ENCODE data around the gene TMEM30A.

TMEM30A gene

DNA sequence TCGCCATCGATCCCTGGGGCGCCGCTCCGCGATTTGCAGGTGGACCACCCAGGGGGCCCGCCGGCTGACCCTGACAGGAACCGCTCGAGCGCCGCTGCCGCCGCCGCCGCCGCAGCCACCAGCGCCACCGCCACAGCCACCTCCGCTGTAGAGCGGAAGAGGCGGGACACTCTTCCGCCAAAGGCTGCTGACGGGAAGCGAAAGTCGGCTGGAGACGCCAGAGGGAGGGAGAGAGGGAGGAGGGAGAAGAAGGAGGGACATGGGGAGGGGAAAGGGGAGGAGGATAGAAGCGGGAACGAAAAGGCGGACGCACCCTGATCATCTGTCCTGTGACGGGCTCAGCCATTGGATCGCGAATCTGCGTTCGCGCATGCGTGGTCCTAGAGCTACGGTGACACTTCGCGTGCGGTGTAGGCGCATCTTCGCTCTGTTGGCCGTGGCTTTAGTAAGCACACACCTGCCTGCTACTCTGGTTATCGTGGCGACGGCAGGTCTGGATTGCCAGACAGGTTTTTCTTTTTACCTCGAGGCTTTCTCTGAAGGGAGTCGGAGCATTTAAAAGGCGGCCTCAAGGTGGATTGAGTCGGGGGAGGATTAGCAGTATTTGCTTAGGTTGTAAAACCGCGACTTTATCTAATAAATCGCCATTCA, at the start of gene TMEM30A:
TMEM30A (minus strand) TSS at position 161 of the 651 bp plus-strand sequence; CDS start at position 7, 154 bp downstream.
- peak; percentile 96 for DNase-seq

- peak; percentile 8 for DNase-seq
Observed at GRCh38 chr6:75333676-75334200, 49.1 kb upstream of the TMEM30A start.

- DNase-seq, result no peak
Observed at GRCh38 chr6:75331151-75331550, 46.6 kb upstream of the TMEM30A start.

DNA sequence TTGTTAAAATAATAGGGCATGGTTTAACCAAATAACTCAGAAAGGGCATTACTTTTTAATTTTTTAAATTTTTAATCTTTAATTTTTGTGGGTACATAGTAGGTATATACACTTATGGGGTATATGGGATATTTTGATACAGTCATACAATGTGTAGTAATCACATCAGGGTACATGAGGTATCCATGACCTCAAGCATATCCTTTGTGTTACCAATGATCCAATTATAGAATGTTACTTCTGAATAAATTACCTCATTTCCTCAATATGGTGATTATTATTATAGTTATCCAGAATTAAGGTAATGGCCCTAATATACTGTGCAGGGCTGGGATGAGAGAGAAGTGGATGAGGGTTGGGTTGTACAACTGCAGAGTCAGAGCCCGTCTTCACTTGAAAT, 45.1 kb upstream of the TMEM30A start:
- DNase-seq, result no peak

- DNase-seq, result no peak
Observed at GRCh38 chr6:75327807-75328206, 43.2 kb upstream of the TMEM30A start.

DNA sequence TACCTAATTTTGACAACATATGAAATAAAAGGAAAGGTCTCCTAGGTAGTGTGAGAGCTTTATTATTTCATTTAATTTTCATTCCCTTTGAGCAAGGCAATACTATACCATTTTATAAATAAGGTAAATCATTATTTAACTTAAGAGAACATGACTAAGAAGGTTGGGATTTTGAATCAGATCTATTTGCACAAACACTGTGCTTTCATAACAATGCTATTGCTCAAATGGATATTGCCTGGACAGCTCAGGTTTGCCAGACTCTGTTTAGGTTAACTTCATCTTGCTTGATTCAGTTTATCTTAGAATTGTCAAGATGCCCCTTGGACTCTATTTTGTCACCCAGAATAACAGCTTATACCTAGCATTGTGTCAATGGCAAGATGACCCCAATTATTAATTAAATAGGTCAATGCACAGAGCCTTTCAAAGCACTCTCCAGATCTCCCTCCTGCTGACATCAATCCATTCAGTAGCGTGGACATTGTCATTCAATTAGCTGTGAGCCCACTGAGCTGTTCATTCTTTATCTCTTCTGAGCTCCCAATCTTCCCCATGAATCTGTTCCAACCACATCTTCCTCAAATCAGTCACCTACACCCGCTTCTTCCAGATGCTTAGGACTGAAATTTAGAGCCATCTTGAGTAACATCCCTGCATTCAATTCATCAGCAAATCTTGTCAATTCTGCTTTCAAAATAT, 42.1 kb upstream of the TMEM30A start:
- DNase-seq, result peak; percentile 77

DNA sequence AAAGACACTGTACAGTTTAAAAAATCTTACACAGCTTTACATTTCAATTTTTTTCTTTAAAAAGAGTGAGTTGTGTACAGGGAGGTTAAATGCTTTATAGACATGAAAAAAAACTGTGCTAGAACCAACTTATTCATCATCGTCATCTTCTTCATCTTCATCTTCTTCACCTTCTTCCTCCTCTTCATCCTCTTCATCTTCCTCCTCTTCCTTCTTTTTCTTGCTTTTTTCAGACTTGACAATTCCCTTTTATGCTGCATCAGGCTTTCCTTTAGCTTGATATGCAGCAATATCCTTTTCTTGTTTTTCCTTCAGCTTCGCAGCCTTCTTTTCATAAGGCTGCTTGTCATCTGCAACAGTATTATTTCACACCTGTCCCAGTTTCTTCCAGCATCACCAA, 34.3 kb upstream of the TMEM30A start:
- DNase-seq, result no peak

GRCh38 chr6:75317503-75318206, 33.1 kb upstream of the TMEM30A start:
- DNase-seq, result no peak

DNA sequence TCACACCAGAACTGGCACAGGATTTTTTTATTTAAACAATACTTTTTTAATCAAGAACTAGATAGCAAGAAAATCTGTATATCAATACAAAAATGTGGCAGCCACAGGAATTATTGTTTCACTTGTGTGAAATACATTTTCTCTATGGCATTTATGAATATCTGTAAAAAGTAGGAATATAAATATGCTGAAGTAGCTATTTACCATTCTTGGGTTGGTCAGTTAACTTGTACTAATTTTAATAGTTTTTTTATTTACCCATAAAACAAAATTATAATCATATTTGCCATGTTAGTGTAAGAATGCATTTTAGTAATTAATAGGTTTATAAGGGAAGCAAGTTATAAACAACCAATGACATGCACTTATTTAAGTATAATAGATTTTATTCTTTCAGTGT, 31.4 kb upstream of the TMEM30A start:
- no peak for DNase-seq

DNA sequence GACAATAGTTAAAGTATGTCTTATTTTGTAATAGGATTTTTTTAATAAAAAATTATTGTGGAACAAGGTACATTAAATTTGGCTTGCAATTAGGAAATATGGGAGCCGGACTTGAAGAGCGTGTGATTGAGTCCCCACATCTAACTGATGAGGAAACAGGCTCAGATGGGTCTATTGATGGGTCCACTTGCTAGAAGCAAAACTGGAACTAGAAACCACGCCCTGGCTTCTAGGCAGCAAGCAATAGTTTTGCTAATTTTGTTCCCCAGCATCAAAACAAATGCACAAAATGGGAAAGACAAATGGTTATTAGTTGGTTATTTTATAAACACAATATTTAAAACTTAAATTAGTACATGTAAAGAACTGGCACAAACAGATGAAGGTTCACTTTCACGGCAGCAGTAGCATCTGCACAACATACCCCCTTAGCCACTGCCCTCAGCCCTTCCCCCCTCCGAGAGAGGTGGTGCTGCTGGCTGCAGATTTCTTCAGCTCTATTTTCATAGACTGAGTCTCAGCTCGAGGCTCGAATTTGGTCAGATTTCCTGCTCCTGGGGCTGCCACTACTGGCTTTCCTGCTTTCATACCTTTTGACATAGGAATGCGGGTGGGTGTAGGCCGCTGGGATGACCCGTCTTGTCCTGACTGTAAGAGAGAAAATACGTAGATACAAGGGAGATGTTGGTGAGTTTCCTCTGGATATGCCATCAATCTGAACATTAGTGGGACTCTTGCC, 23.8 kb upstream of the TMEM30A start:
- DNase-seq, result no peak

DNA sequence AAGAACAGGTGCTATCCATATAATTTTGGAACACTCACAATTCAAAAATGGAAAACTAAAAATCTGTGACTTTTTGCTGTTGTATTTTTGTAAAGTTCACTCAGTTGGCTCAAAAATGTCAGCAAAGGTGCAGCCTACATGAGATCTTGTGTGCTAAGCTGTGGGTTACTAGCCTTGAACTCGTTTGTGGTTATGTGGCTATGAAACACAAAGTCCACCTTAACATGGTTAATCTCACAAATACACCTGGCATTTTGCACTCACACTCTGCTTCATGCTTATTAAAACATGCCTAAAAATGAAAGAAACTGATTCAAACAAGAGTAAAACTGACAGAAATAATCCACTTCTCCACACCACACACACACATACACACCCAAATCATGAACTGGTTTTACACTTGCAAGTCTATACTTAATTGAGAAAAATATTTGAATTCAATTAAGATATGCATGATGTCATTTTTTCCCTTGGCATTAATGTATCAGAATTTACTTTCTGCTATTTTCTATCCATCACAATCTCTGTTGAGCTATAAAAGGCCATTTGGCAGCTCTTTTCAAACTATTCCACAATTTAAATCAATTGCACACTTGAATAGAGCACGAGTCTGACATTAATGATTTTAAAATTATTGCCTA, 22.9 kb upstream of the TMEM30A start:
- DNase-seq, result no peak

DNA sequence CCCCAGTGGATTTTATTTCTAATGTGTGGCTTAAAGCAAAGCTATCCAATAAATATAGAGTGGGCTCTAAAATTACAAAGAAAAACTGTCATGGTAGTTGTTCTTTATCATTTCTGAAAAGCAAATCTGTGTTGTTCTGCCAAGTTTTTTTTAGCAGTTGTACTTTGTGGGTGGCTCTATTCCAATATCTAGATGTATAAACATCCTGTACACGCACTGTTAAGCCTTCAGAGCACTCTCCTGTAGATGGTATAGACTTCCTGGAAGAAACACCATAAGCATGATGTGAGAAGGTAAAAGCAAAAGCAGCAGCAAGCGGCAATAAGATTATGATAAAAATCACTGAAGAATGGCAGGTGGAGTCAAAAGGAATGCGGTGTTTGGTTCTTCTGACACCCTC, 21.5 kb upstream of the TMEM30A start:
- no peak for DNase-seq

DNA sequence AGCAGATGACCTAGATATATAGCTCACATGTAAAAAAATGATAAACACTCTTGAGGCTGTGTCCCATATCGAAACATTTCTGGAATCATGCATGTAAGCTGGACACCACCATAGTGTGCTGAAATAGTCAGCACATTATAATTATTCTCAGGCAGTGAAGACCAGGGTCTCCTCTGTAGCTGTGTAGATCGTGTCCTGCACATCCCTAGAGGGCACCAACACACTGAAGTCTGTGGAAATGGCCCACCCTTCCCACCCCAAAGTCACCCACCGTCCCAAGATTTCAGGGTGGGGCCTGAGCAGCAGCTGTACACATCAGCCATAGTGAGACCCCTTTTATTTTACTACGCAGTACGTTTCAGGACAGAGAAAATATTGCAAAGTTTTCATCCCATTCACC, 21.0 kb upstream of the TMEM30A start:
- DNase-seq, result no peak

- no peak for DNase-seq
Observed at GRCh38 chr6:75302280-75302679, 17.7 kb upstream of the TMEM30A start.

DNA sequence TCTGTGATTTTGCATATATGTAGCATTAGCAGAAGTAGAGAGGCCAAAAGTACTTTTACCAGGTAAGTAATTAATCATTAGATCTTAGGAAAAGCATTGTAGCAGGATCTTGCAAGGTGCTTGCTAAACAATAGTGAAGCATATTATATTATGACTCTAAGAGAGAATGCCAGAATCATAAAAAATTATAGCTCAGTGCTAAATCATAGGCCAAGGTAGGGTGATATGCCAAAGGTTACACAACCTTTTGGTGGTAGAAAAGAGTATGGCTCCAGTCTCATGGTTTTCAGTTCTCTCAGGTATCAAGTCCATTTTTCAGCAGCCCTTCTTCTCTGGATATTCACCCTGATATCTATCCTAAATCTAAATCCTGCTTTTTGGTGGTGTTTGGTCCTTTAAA, 16.9 kb upstream of the TMEM30A start:
- no peak for DNase-seq

DNA sequence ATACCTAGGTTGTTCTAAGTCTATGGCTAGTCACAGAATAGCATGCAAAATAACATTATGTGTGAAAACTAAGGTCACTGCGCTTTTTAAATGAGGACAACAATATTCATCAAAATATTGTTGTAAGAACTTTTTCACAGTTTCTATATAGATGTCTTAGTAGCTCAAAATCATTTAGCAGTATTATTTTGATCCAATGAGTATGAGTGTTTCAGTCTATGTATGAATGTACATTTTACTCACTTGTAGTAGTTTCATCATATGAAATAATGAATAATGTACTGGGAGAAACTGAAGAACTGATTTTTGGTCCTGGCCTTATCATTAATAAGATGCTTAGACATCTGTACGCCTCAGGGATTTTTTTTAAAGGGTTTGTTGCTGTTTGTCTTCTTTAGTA, 16.5 kb upstream of the TMEM30A start:
- no peak for DNase-seq

DNA sequence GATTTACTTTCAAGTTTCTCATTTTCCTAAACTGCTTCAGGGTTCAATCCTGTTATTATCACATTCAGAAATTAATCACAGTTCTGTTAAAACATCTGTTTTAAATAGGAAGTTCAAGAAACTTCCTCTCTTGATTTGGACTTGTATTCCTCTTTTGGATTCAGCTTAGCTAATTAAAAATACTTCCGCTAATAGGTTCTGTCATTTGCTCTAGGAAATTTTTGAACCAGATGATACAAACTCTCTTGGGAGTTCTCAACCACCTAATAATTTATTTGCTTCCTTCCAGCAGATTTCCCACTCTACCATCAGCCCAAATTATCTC, 15.9 kb upstream of the TMEM30A start:
- DNase-seq, result no peak

DNA sequence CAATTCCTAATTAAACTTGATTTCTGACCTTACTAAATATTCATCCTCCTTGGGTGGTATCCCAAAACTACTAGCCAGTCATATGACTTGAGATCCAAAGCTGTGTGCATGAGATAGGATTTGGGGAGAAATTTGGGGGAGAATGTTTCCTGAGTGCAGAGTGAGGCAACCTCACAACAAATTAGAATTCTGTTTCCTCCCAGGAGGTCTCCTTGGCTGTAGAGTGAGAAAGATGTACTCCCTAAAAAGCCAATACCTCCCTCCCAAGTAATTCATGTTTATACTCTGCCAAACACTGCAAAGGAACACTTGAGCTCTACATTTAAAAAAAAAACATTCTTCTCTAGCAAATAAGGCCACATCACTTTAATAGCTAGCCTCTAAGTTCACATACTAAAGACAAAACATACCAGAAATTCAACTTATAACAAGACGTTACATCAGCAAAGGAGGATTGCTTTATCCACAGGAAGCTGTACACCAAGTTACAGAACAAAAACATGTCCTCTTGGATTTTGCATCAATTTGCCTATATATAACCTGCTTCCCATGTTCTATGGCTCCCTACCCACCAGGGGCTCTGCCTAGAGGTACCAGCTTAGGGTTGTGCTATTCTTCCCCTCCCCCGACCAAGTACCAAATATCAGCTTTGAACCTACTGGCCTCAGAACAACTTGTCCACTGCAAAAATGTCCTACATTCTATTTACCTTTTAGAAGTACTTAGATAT, 15.4 kb upstream of the TMEM30A start:
- no peak for DNase-seq

GRCh38 chr6:75296811-75297779, 12.5 kb upstream of the TMEM30A start:
- peak; percentile 17 for DNase-seq

- DNase-seq, result no peak
Observed at GRCh38 chr6:75292555-75292954, 8.0 kb upstream of the TMEM30A start.

- DNase-seq, result no peak
Observed at GRCh38 chr6:75291744-75292143, 7.2 kb upstream of the TMEM30A start.
